Activated T-cell treated with anti-CD3 and anti-CD28 coated beads, Interleukin-2, amount 50 U/mL, for 24 hours (primary cell): ENCODE results near the gene EFR3B.

Experiments used
- DNase-seq: peaks from one replicate; pipeline ENCODE4 v3.0.0-alpha.2; 2020
- H3K27ac Mint-ChIP-seq: 2 replicates; pipeline ENCODE4 v1.8.0; 2020; ENCODE audit warnings: mild to moderate bottlenecking, mixed read lengths
- H3K27me3 Mint-ChIP-seq: 2 replicates; pipeline ENCODE4 v1.8.0; 2020; ENCODE audit warnings: mixed read lengths
- H3K36me3 Mint-ChIP-seq: 2 replicates; pipeline ENCODE4 v1.8.0; 2020; ENCODE audit warnings: low read depth, mixed read lengths
- H3K4me1 Mint-ChIP-seq: 2 replicates; pipeline ENCODE4 v1.8.0; 2020; ENCODE audit warnings: low read depth, mixed read lengths
- H3K4me3 Mint-ChIP-seq: 2 replicates; pipeline ENCODE4 v1.8.0; 2020; ENCODE audit warnings: mild to moderate bottlenecking, moderate library complexity, mixed read lengths
- H3K9me3 Mint-ChIP-seq: 2 replicates; pipeline ENCODE4 v1.8.0; 2020; ENCODE audit warnings: mixed read lengths

The EFR3B gene

GRCh38 chr2:25204190-25204838 is 162.4 kb downstream of the EFR3B start:
- H3K4me1 Mint-ChIP-seq = peaks cover 25% of the 10 kb centered on the region
- no peaks in the 10 kb centered on the region for H3K9me3 Mint-ChIP-seq
- no peak overlapping the region for H3K4me3 Mint-ChIP-seq
- DNase-seq = no peak
- no peaks in the 10 kb centered on the region for H3K27me3 Mint-ChIP-seq
- H3K27ac Mint-ChIP-seq = no peak overlapping the region
- H3K36me3 Mint-ChIP-seq = no peaks in the 10 kb centered on the region

GRCh38 chr2:25207078-25207545 is 165.2 kb downstream of the EFR3B start:
- Mint-ChIP-seq H3K4me1 (peaks cover 46% of the 10 kb centered on the region), H3K4me3 (no peak overlapping the region), H3K27me3 (no peaks in the 10 kb centered on the region), H3K27ac (no peak overlapping the region), H3K9me3 (no peaks in the 10 kb centered on the region), H3K36me3 (no peaks in the 10 kb centered on the region)
- no peak for DNase-seq
